Activated effector memory CD4-positive, alpha-beta T cell treated with anti-CD3 and anti-CD28 coated beads, Interleukin-2, amount 50 U/mL, for 16 hours (primary cell): ENCODE measurements around the gene OR51M1.
"Not testable (repeated sequence)": the region's sequence is repeated elsewhere in the genome, so short reads cannot be mapped to it uniquely, and the experiment has no call there.

Experiments
- DNase-seq: peaks from one replicate; pipeline ENCODE4 v3.0.0-alpha.2; 2020

The OR51M1 gene

GRCh38 chr11:5383576-5383975 is at the start of gene OR51M1:
Gene OR51M1 (plus strand): TSS chr11:5383812. CDS start chr11:5389399, 5,587 bp downstream.
- no peak for DNase-seq

GRCh38 chr11:5335170-5335569 is 48.4 kb upstream of the OR51M1 start:
- DNase-seq, result no peak

GRCh38 chr11:5336331-5336730 is 47.3 kb upstream of the OR51M1 start:
- no peak for DNase-seq

GRCh38 chr11:5337253-5337652 is 46.4 kb upstream of the OR51M1 start:
- DNase-seq, result not testable (repeated sequence)

GRCh38 chr11:5339771-5340322 is 43.8 kb upstream of the OR51M1 start:
- no peak for DNase-seq

GRCh38 chr11:5343474-5344335 is 39.9 kb upstream of the OR51M1 start, which contains the start of gene OR51B5:
Gene OR51B5 (minus strand): TSS chr11:5343524. CDS start chr11:5343524, 0 bp downstream.
- DNase-seq, result no peak

GRCh38 chr11:5345831-5346230 is 37.8 kb upstream of the OR51M1 start:
- DNase-seq, result no peak

- no peak for DNase-seq
Observed at GRCh38 chr11:5348551-5349194, 34.9 kb upstream of the OR51M1 start.

GRCh38 chr11:5349550-5349949 is 34.1 kb upstream of the OR51M1 start:
- DNase-seq, result no peak

GRCh38 chr11:5351208-5351607 is 32.4 kb upstream of the OR51M1 start, which contains the start of gene OR51B6:
Gene OR51B6 (plus strand): TSS chr11:5351508. CDS start chr11:5351508, 0 bp downstream.
- no peak for DNase-seq

GRCh38 chr11:5356031-5356430 is 27.6 kb upstream of the OR51M1 start:
- DNase-seq, result not testable (repeated sequence)

- no peak for DNase-seq
Observed at GRCh38 chr11:5362017-5362625, 21.5 kb upstream of the OR51M1 start.

- DNase-seq, result no peak
Observed at GRCh38 chr11:5363679-5364078, 19.9 kb upstream of the OR51M1 start.

- no peak for DNase-seq
Observed at GRCh38 chr11:5364214-5364613, 19.4 kb upstream of the OR51M1 start.

GRCh38 chr11:5366365-5366764 is 17.2 kb upstream of the OR51M1 start:
- DNase-seq, result not testable (repeated sequence)

- no peak for DNase-seq
Observed at GRCh38 chr11:5366856-5367255, 16.8 kb upstream of the OR51M1 start.

GRCh38 chr11:5367448-5368074 is 16.1 kb upstream of the OR51M1 start:
- no peak for DNase-seq

- no peak for DNase-seq
Observed at GRCh38 chr11:5368502-5369043, 15.0 kb upstream of the OR51M1 start.

GRCh38 chr11:5369789-5370188 is 13.8 kb upstream of the OR51M1 start:
- DNase-seq, result no peak

- no peak for DNase-seq
Observed at GRCh38 chr11:5380740-5381342, 2.8 kb upstream of the OR51M1 start.

- no peak for DNase-seq
Observed at GRCh38 chr11:5384335-5384734, 723 bp downstream of the OR51M1 start.

GRCh38 chr11:5390210-5390609 is 6.6 kb downstream of the OR51M1 start:
- no peak for DNase-seq
